ENCODE measurements around the gene ARAF. TPM values are rescaled to one million over a fixed set of nuclear protein-coding genes. Genes with fewer than 3 reads are reported as not detected.

Gene ARAF
- total and polyA plus RNA-seq, 2 experiments from 2014 or later, result 32.0 to 78.0 TPM

GRCh38 chrX:47561659-47562151 lies 700 bp downstream of the ARAF start:
- Histone ChIP-seq H3K9me3 (ENCODE audit: low read depth) (no peaks in the 10 kb centered on the region), H3K27me3 (replicated peaks; ENCODE audit: insufficient read depth) (no peaks in the 10 kb centered on the region), H3K79me2 (ENCODE audit: insufficient read depth) (peaks cover 43% of the 10 kb centered on the region), H3F3A (ENCODE audit: insufficient read depth) (no peaks in the 10 kb centered on the region), H3K36me3 (ENCODE audit: low read depth) (no peaks in the 10 kb centered on the region), H3K4me1 (ENCODE audit: insufficient read depth) (peaks cover 10% of the 10 kb centered on the region; the same call in 1 of the 2 replicates), H3K4me2 (ENCODE audit: unreplicated experiment) (peak overlapping the region; percentile 80), H3K4me3 (peak overlapping the region; percentile 89), H2AFZ (no peak overlapping the region), H3K9me2 (ENCODE audit: insufficient read depth) (no peaks in the 10 kb centered on the region), H3K9ac (peak overlapping the region; percentile 97), H4K20me1 (ENCODE audit: insufficient read depth) (no peaks in the 10 kb centered on the region), H3K27ac (peak overlapping the region; percentile 96)
- 0 to 1% methylated on average over 4 to 9 of the region's 9 CpGs for WGBS, 2 experiments (ENCODE audit: low coverage in 1 of 2, low lambda C conversion rate in 2 of 2, missing lambda C conversion rate in 2 of 2)
- in situ Hi-C loops (cut with MboI), result no loop called here
- DNase-seq, result no peak
- no peak for TF ChIP-seq EZH2 (IDR thresholded peaks at IDR 0.05; ENCODE audit: insufficient read depth, poor library complexity, severe bottlenecking)
- TF ChIP-seq EZH2phosphoT487 (IDR thresholded peaks at IDR 0.05; ENCODE audit: insufficient read depth, low read depth), result no peak

GRCh38 chrX:47562615-47563243 lies 1.7 kb downstream of the ARAF start:
- Histone ChIP-seq H3K36me3 (ENCODE audit: low read depth) (no peaks in the 10 kb centered on the region), H3K4me3 (no peak overlapping the region), H3K9me2 (ENCODE audit: insufficient read depth) (no peaks in the 10 kb centered on the region), H3K4me2 (ENCODE audit: unreplicated experiment) (no peak overlapping the region), H3F3A (ENCODE audit: insufficient read depth) (no peaks in the 10 kb centered on the region), H4K20me1 (ENCODE audit: insufficient read depth) (no peaks in the 10 kb centered on the region), H3K4me1 (ENCODE audit: insufficient read depth) (0 out of 2 replicates have a peak, but pooled peaks cover 8% of the 10 kb centered on the region), H3K9ac (no peak overlapping the region), H3K9me3 (ENCODE audit: low read depth) (no peaks in the 10 kb centered on the region), H3K27me3 (replicated peaks; ENCODE audit: insufficient read depth) (no peaks in the 10 kb centered on the region), H3K79me2 (ENCODE audit: insufficient read depth) (peaks cover 43% of the 10 kb centered on the region), H3K27ac (0 out of 2 replicates have a peak overlapping the region, but pooled peaks have one; percentile 18), H2AFZ (no peak overlapping the region)
- DNase-seq, result peak; percentile 48
- in situ Hi-C loops (cut with MboI), result no loop called here
- no peak for TF ChIP-seq EZH2phosphoT487 (IDR thresholded peaks at IDR 0.05; ENCODE audit: insufficient read depth, low read depth)
- no peak for TF ChIP-seq EZH2 (IDR thresholded peaks at IDR 0.05; ENCODE audit: insufficient read depth, poor library complexity, severe bottlenecking)
- 58 to 67% methylated on average over 9 to 11 of the region's 13 CpGs for WGBS, 2 experiments (ENCODE audit: low coverage in 1 of 2, low lambda C conversion rate in 2 of 2, missing lambda C conversion rate in 2 of 2)

- Histone ChIP-seq H3K4me1 (ENCODE audit: insufficient read depth) (0 out of 2 replicates have a peak, but pooled peaks cover 8% of the 10 kb centered on the region), H3K27me3 (replicated peaks; ENCODE audit: insufficient read depth) (no peaks in the 10 kb centered on the region), H3K4me3 (no peak overlapping the region), H2AFZ (no peak overlapping the region), H3K79me2 (ENCODE audit: insufficient read depth) (peaks cover 43% of the 10 kb centered on the region), H3K9me2 (ENCODE audit: insufficient read depth) (no peaks in the 10 kb centered on the region), H3K36me3 (ENCODE audit: low read depth) (no peaks in the 10 kb centered on the region), H3F3A (ENCODE audit: insufficient read depth) (no peaks in the 10 kb centered on the region), H3K9me3 (ENCODE audit: low read depth) (no peaks in the 10 kb centered on the region), H3K27ac (peak overlapping the region; percentile 24; the same call in 1 of the 2 replicates), H3K9ac (no peak overlapping the region), H3K4me2 (ENCODE audit: unreplicated experiment) (no peak overlapping the region), H4K20me1 (ENCODE audit: insufficient read depth) (no peaks in the 10 kb centered on the region)
- no peak for TF ChIP-seq EZH2 (IDR thresholded peaks at IDR 0.05; ENCODE audit: insufficient read depth, poor library complexity, severe bottlenecking)
- DNase-seq, result peak; percentile 50
- 62 to 64% methylated on average over 8 of the region's 8 CpGs for WGBS, 2 experiments (ENCODE audit: low coverage in 1 of 2, low lambda C conversion rate in 2 of 2, missing lambda C conversion rate in 2 of 2)
- in situ Hi-C loops (cut with MboI), result no loop called here
Observed at GRCh38 chrX:47563801-47564315, 2.9 kb downstream of the ARAF start.

GRCh38 chrX:47564438-47565085 lies 3.6 kb downstream of the ARAF start:
- WGBS, 2 experiments (ENCODE audit: low coverage in 1 of 2, low lambda C conversion rate in 2 of 2, missing lambda C conversion rate in 2 of 2), result 67 to 71% methylated on average over 12 of the region's 12 CpGs
- in situ Hi-C loops (cut with MboI), result no loop called here
- Histone ChIP-seq H3F3A (ENCODE audit: insufficient read depth) (no peaks in the 10 kb centered on the region), H3K36me3 (ENCODE audit: low read depth) (no peaks in the 10 kb centered on the region), H3K79me2 (ENCODE audit: insufficient read depth) (peaks cover 39% of the 10 kb centered on the region), H3K9ac (no peak overlapping the region), H3K27ac (peak overlapping the region; percentile 24; the same call in 1 of the 2 replicates), H3K4me3 (no peak overlapping the region), H3K27me3 (replicated peaks; ENCODE audit: insufficient read depth) (no peaks in the 10 kb centered on the region), H3K9me3 (ENCODE audit: low read depth) (no peaks in the 10 kb centered on the region), H3K9me2 (ENCODE audit: insufficient read depth) (no peaks in the 10 kb centered on the region), H3K4me1 (ENCODE audit: insufficient read depth) (0 out of 2 replicates have a peak, but pooled peaks cover 8% of the 10 kb centered on the region), H3K4me2 (ENCODE audit: unreplicated experiment) (no peak overlapping the region), H2AFZ (no peak overlapping the region), H4K20me1 (ENCODE audit: insufficient read depth) (no peaks in the 10 kb centered on the region)
- TF ChIP-seq EZH2phosphoT487 (IDR thresholded peaks at IDR 0.05; ENCODE audit: insufficient read depth, low read depth) (no peak), EZH2 (IDR thresholded peaks at IDR 0.05; ENCODE audit: insufficient read depth, poor library complexity, severe bottlenecking) (no peak)
- no peak for DNase-seq

All from GM23248 (cell line).